Panc1 (cell line): ENCODE data around the gene LBR.

Experiments
- POLR2AphosphoS5 ChIP-seq: IDR thresholded peaks from 2 replicates; pipeline ENCODE4 v1.6.1; 2012; ENCODE audit warnings: mild to moderate bottlenecking, low read depth, low read length, moderate library complexity
- TCF7L2 ChIP-seq: IDR thresholded peaks from 2 replicates; pipeline ENCODE4 v1.6.1; 2011; ENCODE audit warnings: mild to moderate bottlenecking, low read depth, low read length, inconsistent platforms
- TF ChIP-seq, protein P1 (sequence below): fragments of 450-650 bp; IDR thresholded peaks from 2 replicates; pipeline ENCODE4 v1.5.1; 2017; ENCODE audit warnings: mild to moderate bottlenecking
- TF ChIP-seq, protein P2 (sequence below), 2 experiments: IDR thresholded peaks; 2 replicates each; pipeline ENCODE4 v1.6.1; 2011 to 2012; ENCODE audit warnings: low read depth in 2 of 2, control low read depth in 1 of 2, low read length in 1 of 2, mild to moderate bottlenecking in 1 of 2, moderate library complexity in 1 of 2; ENCODE audit not compliant: insufficient read depth in 1 of 2

DNA sequence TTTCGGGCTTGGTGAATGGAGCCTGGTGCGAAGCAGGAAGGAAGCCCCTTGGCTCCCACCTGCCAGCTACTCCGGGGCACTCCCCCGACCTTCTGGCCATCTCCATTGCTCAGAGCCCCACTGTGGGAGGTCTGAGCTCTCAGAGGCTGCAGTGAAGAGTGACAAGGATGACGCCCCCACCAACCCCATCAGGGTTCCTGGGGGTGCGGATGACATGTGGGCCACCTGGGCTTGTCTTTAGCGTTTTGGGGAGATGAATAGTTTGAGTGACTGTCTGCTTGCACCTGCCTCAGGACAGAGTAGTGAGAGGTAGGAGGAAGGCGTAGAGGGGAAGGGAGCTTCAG, 43.2 kb upstream of the LBR start:
- TF ChIP-seq, protein P1, sequence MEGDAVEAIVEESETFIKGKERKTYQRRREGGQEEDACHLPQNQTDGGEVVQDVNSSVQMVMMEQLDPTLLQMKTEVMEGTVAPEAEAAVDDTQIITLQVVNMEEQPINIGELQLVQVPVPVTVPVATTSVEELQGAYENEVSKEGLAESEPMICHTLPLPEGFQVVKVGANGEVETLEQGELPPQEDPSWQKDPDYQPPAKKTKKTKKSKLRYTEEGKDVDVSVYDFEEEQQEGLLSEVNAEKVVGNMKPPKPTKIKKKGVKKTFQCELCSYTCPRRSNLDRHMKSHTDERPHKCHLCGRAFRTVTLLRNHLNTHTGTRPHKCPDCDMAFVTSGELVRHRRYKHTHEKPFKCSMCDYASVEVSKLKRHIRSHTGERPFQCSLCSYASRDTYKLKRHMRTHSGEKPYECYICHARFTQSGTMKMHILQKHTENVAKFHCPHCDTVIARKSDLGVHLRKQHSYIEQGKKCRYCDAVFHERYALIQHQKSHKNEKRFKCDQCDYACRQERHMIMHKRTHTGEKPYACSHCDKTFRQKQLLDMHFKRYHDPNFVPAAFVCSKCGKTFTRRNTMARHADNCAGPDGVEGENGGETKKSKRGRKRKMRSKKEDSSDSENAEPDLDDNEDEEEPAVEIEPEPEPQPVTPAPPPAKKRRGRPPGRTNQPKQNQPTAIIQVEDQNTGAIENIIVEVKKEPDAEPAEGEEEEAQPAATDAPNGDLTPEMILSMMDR = no peak
- no peak for TF ChIP-seq POLR2AphosphoS5
- no peak for TF ChIP-seq TCF7L2
- TF ChIP-seq, protein P2, sequence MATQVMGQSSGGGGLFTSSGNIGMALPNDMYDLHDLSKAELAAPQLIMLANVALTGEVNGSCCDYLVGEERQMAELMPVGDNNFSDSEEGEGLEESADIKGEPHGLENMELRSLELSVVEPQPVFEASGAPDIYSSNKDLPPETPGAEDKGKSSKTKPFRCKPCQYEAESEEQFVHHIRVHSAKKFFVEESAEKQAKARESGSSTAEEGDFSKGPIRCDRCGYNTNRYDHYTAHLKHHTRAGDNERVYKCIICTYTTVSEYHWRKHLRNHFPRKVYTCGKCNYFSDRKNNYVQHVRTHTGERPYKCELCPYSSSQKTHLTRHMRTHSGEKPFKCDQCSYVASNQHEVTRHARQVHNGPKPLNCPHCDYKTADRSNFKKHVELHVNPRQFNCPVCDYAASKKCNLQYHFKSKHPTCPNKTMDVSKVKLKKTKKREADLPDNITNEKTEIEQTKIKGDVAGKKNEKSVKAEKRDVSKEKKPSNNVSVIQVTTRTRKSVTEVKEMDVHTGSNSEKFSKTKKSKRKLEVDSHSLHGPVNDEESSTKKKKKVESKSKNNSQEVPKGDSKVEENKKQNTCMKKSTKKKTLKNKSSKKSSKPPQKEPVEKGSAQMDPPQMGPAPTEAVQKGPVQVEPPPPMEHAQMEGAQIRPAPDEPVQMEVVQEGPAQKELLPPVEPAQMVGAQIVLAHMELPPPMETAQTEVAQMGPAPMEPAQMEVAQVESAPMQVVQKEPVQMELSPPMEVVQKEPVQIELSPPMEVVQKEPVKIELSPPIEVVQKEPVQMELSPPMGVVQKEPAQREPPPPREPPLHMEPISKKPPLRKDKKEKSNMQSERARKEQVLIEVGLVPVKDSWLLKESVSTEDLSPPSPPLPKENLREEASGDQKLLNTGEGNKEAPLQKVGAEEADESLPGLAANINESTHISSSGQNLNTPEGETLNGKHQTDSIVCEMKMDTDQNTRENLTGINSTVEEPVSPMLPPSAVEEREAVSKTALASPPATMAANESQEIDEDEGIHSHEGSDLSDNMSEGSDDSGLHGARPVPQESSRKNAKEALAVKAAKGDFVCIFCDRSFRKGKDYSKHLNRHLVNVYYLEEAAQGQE (IDR thresholded peaks at IDR 0.05; ENCODE audit: insufficient read depth in 1 of 2, low read depth in 2 of 2, low read length in 1 of 2) = no peak
